ENCODE results near the gene LAPTM4A. TPM values are rescaled to one million over a fixed set of nuclear protein-coding genes. Genes with fewer than 3 reads are reported as not detected.
A peak's percentile ranks its signal among the peaks of the same experiment; 100 is the strongest.

Gene LAPTM4A
- total and polyA plus RNA-seq, 2 donors from 2014 or later, result 330 to 365 TPM

DNA sequence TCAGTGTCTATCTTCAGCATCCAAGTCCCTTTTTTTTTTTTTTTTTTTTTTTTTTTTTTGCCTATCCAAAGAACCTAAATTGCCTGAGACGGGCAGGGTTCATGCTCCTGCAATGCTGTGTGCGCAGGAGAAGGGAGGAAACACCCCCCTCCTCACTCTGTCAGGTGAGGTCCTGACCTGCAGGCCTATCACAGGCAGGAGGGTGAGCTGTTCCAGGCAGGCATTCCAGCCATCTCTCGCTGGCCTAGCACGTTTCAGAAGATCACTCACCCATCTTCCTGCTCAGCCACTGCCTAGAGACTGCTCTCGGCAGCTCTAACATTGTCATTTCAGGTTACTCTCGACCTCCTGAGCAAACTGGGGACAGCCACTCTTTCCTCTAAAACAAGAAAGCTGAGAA, 48.4 kb upstream of the LAPTM4A start:
- H3K4me3 ChIP-seq (ENCODE audit: low read length in 3 of 3), result no peak overlapping the region
- H3K9ac ChIP-seq (ENCODE audit: low read length in 3 of 3), result no peak overlapping the region
- DNase-seq (peak in 1 of 5 donors; percentile 28), FAIRE-seq (no peak)
- TF ChIP-seq, protein P1, sequence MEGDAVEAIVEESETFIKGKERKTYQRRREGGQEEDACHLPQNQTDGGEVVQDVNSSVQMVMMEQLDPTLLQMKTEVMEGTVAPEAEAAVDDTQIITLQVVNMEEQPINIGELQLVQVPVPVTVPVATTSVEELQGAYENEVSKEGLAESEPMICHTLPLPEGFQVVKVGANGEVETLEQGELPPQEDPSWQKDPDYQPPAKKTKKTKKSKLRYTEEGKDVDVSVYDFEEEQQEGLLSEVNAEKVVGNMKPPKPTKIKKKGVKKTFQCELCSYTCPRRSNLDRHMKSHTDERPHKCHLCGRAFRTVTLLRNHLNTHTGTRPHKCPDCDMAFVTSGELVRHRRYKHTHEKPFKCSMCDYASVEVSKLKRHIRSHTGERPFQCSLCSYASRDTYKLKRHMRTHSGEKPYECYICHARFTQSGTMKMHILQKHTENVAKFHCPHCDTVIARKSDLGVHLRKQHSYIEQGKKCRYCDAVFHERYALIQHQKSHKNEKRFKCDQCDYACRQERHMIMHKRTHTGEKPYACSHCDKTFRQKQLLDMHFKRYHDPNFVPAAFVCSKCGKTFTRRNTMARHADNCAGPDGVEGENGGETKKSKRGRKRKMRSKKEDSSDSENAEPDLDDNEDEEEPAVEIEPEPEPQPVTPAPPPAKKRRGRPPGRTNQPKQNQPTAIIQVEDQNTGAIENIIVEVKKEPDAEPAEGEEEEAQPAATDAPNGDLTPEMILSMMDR (IDR thresholded peaks at IDR 0.05; ENCODE audit: borderline replicate concordance, extremely low read depth, insufficient read depth), result no peak
- no peaks in the 10 kb centered on the region for H3K4me1 ChIP-seq (ENCODE audit: control insufficient read depth in 2 of 3, insufficient read depth in 2 of 3, low read depth in 1 of 3, low read length in 3 of 3)
- no peak overlapping the region for H3K27ac ChIP-seq (ENCODE audit: low read depth in 2 of 2, low read length in 2 of 2)
- H3K9me3 ChIP-seq (ENCODE audit: control insufficient read depth in 2 of 3, insufficient read depth in 1 of 3, low read length in 3 of 3), result peaks cover 0 to 12% (median 0%) of the 10 kb centered on the region in 3 donors
- intact Hi-C loops (cut with DNase I), result loop anchor here (10.0 kb wide), 1 partner anchor 85 kb away; the partner anchor contains the start of gene MATN3
- H3K36me3 ChIP-seq (ENCODE audit: control insufficient read depth in 2 of 3, insufficient read depth in 3 of 3, low read length in 3 of 3), result no peaks in the 10 kb centered on the region
- H3K27me3 ChIP-seq (ENCODE audit: control insufficient read depth, insufficient read depth, low read length), result no peaks in the 10 kb centered on the region

DNA sequence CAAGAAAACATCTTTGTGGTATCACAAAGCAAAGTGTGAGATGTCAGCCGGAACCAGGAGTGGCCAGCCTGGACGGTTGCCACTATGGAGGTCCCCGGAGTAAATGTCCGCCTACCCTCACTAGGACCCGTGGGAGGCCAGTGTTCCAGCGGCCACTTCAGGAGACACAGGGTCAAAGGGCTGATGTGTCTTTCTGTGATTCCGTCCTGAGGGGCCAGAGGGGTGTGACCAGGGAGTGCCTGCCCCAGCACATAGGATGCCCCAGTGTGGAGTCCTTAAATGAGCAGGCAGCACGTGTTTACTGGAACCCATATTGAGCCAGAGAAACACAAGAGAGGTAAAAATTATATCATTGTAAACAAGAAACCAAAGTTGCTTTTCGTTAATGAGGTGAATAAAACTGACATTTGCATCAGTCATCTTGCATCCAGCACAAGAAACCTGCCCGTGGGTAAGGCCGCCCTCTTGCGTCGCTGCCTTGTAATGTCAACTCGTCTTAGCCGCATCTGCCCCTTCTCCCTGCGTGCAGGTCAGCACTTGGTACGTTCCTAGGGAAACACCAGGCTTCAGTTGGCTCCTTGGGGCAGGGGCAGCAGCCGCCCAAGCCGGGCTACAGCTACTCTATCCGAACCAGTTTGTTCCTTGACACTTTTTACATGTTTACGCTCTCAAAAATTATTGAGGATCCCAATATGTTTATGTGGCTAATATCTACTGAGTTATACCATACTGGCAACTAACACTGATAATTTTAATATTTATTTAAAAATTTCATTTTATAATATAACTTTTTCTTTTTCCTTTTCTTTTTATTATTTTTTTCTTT, 46.7 kb upstream of the LAPTM4A start:
- no peak overlapping the region for H3K9ac ChIP-seq (ENCODE audit: low read length in 3 of 3)
- H3K27me3 ChIP-seq (ENCODE audit: control insufficient read depth, insufficient read depth, low read length), result no peaks in the 10 kb centered on the region
- TF ChIP-seq, protein P1 (IDR thresholded peaks at IDR 0.05; ENCODE audit: borderline replicate concordance, extremely low read depth, insufficient read depth), result peak; percentile 95
- H3K36me3 ChIP-seq (ENCODE audit: control insufficient read depth in 2 of 3, insufficient read depth in 3 of 3, low read length in 3 of 3), result no peaks in the 10 kb centered on the region
- H3K27ac ChIP-seq (ENCODE audit: low read depth in 2 of 2, low read length in 2 of 2), result no peak overlapping the region
- intact Hi-C loops (cut with DNase I), result loop anchor here (10.0 kb wide), 1 partner anchor 83 kb away; the partner anchor contains the start of gene MATN3
- no peak overlapping the region for H3K4me3 ChIP-seq (ENCODE audit: low read length in 3 of 3)
- H3K4me1 ChIP-seq (ENCODE audit: control insufficient read depth in 2 of 3, insufficient read depth in 2 of 3, low read depth in 1 of 3, low read length in 3 of 3), result peaks cover 0 to 2% (median 0%) of the 10 kb centered on the region in 3 donors
- FAIRE-seq (no peak), DNase-seq (peak; percentile 90 to 92 (median 92))
- peaks cover 0 to 12% (median 0%) of the 10 kb centered on the region in 3 donors for H3K9me3 ChIP-seq (ENCODE audit: control insufficient read depth in 2 of 3, insufficient read depth in 1 of 3, low read length in 3 of 3)

DNA sequence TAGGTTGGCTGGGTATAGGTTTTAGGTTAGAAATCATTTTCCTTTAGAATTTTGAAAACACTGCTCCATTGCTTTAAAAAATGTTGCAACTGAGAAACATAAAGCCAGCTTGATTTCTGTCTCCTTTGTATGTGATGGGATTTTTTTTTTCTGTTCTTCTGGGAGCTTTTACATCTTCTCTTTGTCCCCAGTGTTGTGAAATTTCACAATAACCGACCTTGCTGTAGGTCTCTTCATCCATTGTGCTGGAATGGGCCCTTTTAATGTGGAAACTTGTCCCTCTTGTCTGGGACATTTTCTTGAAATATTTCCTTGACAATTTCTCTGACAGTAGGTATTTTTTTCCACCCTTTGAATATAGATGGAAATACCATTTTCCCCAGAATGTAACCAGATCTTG, 44.0 kb upstream of the LAPTM4A start:
- H3K27me3 ChIP-seq (ENCODE audit: control insufficient read depth, insufficient read depth, low read length), result no peaks in the 10 kb centered on the region
- no peak for FAIRE-seq
- TF ChIP-seq, protein P1 (IDR thresholded peaks at IDR 0.05; ENCODE audit: borderline replicate concordance, extremely low read depth, insufficient read depth), result no peak
- intact Hi-C loops (cut with DNase I), result loop anchor here (10.0 kb wide), 1 partner anchor 81 kb away; the partner anchor contains the start of gene MATN3
- no peaks in the 10 kb centered on the region for H3K9me3 ChIP-seq (ENCODE audit: control insufficient read depth in 2 of 3, insufficient read depth in 1 of 3, low read length in 3 of 3)
- DNase-seq, result no peak
- H3K4me3 ChIP-seq (ENCODE audit: low read length in 3 of 3), result no peak overlapping the region
- H3K4me1 ChIP-seq (ENCODE audit: control insufficient read depth in 2 of 3, insufficient read depth in 2 of 3, low read depth in 1 of 3, low read length in 3 of 3), result peaks cover 0 to 7% (median 6%) of the 10 kb centered on the region in 3 donors
- H3K27ac ChIP-seq (ENCODE audit: low read depth in 2 of 2, low read length in 2 of 2), result no peak overlapping the region
- H3K36me3 ChIP-seq (ENCODE audit: control insufficient read depth in 2 of 3, insufficient read depth in 3 of 3, low read length in 3 of 3), result no peaks in the 10 kb centered on the region
- H3K9ac ChIP-seq (ENCODE audit: low read length in 3 of 3), result no peak overlapping the region
